Measurements from ENCODE around the gene PLEKHA8.
"Not testable (repeated sequence)": the region's sequence is repeated elsewhere in the genome, so short reads cannot be mapped to it uniquely, and the experiment has no call there.

PLEKHA8 gene

DNA sequence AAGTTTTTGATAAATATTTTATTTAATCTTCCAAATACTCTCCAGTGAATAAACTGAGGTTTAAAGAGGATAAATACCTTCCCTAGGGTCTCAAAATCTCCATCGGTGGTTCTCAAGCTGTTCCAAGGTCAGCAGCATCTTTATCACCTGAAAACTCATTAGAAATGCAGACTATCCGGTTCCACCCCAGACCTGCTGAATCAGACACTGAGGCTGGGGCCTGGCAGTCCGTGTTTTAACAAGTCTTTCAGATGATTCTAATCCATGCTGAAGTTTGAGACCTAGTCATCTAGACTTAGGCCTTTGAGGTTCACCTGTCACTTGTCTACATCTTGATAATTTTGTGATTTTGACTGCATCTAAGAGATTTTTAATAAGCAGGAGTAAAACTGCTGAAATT lies 37.5 kb downstream of the PLEKHA8 start:
- no peak for DNase-seq (ENCODE audit: low spot score)

DNA sequence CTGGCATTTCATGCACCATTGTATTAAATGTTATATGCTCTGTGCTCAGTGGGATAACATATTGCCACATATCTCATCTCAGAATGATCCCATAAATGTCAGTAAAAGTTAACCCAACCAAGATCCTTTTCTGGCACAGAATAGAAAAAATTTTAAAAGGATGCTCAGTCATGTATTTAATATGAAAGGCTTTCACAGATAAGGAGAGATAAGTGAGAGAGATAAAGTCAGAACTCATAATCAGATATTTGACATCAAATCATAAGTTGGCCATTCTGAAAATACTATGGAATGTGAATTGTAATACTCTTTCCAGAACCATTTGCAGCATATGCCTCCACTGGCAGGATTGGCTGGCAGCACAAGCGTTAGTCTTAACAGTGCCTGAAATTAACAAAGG lies 38.5 kb downstream of the PLEKHA8 start:
- DNase-seq (ENCODE audit: low spot score) = no peak

DNA sequence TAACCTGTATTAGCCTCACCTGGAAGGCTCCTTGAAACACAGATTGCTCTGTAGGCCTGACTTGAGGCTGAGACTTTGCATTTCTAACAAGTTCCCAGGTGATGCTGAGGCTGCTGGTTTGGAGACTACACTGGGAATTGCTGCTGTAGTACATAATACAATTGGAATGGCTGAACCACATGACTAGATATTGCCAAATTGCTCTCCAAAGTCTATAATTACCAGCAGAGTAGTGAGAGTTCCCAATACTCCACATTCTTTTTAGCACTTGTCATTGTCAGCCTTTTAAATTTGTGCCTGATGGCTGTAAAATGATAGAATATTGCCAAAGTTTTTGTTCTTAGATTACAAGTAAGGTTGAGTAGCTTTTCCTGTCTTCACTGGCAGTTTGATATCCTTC lies 39.9 kb downstream of the PLEKHA8 start:
- no peak for DNase-seq (ENCODE audit: low spot score)

DNA sequence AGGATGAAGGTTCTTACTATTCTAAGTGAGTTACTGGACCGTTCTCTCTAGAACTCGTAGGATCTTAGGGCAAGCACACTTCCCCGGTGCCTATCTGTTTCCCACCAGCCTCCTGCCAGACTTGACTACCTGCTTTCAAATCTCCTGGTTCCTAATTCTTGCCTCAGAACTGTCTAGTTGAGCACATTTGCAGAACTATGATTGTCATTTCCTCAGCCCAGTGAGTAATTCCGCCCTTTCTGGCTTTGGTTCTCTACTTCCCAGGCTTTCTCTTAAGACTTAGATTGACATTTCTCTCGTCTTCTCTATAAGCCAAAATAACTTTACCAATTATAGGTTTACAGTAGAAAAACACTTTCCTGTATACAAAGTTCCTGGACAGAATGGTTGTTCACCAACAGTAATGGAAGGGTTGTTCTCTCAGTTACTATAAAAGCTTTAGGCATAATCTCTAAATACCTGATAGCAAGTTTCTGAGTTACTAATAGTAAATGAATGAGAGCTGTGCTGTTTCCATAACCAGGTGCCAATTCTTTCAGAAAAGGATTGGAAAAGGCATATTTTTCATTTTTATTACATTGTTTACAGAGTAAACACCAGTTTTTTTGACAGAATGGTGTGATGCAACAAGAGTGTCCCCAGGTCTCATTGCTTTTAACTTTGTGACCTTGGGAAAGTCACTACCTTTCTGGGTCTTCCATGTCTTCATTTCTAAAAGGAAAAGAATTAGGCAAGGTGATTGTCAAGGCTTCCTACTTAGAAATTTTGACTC lies 41.1 kb downstream of the PLEKHA8 start:
- DNase-seq (ENCODE audit: low spot score) = no peak

DNA sequence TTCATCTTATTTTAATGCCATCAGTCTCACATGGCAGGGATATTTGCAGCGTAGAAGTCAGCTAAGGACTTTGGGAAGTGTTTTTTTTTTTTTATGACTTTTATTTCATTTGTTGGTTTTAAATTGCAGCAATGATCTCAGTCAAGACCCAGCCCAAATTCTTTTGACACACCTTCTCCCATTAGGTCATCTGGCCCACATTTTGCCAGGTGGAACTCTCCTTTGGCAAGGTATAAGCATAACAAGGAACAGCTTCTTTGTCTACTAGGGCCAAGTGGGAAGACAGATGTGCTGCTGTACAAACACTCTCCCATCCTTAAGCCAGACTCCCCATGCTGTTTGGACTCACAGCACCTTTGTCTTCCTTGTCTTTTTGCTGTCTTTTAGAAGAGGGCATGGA lies 41.8 kb downstream of the PLEKHA8 start:
- no peak for DNase-seq (ENCODE audit: low spot score)

DNA sequence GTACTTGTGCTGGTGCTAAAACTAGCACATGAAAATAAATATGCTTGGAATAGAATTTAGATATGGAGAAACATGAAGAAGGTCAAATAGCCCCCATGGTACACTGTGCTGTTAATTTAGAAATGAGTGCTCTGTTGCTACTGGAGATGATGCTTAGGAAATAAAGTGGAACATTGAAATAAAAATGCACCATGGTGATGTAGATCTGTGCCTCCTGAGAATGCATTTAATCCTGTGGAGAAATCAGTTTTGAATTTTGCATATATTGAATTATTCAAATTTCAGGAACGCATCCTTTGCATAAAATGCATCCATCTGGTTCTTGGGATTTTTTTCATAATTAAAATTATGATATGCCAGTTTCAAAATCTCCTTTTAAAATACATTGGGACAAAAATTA lies 44.5 kb downstream of the PLEKHA8 start:
- no peak for DNase-seq (ENCODE audit: low spot score)

DNA sequence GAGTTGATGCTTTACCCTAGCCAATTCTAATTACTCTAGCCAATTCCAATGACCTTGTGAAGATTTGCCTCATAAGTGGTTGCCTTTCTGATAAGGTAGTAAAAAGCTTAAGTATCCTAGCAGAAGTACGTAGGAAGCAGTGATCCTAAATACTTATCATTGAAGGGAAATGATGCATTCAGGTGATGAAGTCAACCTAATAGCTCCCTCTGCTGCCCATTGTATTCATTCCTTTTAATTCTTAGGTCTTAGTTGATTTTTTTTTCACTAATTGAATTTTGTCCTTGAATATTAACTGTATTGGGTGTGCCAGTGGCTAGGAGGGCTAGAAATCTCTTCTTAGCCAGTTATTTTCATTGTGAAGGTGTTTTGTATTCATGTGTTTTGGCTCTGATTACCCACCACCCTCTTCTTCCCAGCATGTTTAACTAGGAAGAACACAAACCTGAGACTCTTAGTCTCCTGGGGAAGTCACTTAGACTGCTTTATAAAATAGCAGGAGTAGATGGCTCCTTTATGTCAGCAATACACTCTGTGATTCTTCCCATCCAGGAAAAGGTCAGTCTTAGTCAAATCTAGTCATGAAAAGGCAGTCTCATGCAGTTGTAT lies 46.3 kb downstream of the PLEKHA8 start:
- peak; percentile 17 for DNase-seq (ENCODE audit: low spot score)

DNA sequence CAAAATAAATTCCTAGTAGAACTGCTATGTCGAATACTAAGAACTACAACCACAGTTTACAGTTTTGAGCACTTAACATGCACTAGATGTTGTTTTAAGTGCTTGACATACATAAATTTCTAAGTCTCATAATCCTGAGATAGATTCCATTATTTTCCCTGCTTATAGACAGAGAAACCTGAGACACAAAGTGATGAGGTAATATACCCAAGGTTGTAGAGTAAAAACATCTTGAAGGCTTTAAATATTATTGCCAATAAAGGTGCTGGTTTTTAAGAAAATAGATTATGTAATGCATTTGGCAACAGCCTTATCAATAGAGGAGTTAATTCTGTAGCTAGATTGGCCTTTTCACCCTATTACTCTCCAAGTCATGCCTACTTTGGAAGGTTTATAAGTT lies 48.2 kb downstream of the PLEKHA8 start:
- DNase-seq (ENCODE audit: low spot score) = no peak

DNA sequence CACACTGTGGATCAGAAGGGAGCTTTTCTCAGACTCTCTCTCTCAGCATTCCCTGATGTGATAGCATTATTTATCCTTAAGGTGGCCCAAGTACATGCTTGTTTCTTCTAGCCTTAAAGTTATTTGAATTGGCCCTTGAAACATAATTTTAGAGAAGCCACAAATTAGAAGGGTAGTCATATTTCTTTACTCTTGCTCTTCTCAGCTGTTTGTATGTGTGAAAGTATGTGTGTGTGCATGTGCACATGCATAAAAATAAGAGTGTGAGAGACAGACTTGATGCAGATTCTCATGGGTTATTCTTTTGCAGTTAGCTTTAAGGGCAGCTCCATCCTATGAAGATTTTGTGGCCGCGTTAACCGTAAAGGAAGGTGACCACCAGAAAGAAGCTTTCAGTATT lies 50.1 kb downstream of the PLEKHA8 start:
- DNase-seq (ENCODE audit: low spot score) = no peak

DNA sequence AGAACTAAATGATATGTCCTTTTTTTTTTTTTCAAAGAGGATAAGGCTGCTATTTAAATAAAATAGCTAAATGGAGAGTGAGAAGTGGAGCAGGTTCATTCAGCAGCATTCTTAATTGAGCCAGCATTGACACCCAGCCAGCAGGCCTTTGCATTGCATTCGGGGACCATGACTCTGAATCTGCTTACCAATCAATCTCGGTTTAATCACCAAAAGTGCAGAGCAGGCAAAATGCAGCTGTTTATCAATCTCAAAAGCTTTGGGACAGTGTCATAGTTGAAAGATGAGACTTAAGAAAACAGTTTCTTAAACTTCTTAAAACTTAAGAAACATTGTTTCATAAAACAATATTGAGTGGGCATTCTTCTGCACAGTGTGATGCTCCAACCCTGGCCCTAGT lies 51.7 kb downstream of the PLEKHA8 start:
- no peak for DNase-seq (ENCODE audit: low spot score)

DNA sequence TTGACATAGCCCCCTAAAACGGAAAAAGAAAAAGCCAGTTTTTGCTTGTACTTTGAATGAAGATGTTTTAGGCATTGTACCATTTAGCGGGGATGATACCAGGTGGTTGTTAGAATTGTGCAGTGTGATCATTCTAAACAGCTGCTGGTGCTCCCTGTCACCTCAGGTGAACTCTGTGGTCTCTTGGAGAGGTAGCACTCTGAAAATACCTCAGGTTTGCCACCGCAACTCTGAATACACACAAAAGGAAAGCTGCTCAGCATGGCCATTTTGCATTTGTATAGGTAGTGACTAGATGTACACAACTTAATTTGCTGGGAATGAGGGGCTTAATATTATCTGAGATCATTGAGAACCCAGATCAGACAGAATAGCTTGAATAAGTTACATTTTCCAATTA lies 52.6 kb downstream of the PLEKHA8 start:
- peak; percentile 31 for DNase-seq (ENCODE audit: low spot score)

DNA sequence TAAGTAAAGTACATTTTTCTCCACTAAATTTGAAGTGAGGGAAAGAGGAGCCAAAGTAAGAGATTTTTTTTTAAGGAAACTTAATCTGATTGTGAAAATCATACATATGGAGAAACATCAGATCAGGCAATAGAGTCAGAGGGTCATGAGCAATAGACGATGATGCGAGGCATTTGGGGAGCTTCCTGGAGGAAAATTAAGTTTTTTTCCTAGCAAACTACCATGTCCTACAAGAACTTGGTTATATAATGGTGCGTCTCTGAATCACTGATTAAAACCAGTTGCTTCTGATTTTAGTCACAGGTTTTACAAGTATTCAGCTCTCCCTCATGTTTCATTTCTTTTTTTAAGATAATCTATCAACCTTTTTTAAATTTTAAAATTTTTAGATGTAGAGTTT lies 54.5 kb downstream of the PLEKHA8 start:
- no peak for DNase-seq (ENCODE audit: low spot score)

DNA sequence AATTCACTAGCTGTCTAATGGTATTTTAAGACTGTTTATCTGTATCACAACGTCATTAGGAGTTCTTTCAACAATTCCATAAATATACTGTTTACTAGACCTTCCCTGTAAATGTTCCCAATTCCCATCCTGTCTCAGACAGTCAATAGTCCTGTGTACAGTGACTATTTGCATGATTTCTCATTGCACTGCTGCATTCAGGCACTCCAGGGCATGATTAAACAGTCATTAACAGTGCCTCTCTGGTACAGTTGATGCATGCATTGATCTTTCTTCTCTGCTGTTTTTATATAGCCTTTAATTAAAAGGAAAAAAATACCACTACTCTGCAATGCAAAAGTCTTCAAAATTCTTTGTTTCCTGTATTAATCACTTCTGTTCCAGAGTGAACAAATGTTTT lies 55.1 kb downstream of the PLEKHA8 start:
- no peak for DNase-seq (ENCODE audit: low spot score)

DNA sequence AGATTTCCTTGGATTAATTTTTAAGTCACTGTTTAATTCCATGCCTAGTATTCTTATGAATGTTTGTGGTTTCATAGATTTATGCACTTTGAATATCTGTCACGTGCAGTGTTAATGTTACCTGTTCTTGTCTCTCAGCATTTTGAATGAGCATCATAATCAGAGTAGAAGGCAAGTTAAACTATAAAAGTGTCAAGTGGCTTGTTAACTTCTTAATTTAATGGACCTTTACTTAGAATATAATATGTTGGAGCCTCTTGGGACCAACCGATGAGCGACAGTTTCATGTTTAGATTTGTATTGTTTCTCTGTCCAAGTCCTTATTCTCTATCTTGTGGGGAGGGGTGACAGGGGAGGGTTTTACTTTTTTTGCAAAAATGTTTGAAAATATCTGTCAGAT lies 56.0 kb downstream of the PLEKHA8 start:
- no peak for DNase-seq (ENCODE audit: low spot score)

DNA sequence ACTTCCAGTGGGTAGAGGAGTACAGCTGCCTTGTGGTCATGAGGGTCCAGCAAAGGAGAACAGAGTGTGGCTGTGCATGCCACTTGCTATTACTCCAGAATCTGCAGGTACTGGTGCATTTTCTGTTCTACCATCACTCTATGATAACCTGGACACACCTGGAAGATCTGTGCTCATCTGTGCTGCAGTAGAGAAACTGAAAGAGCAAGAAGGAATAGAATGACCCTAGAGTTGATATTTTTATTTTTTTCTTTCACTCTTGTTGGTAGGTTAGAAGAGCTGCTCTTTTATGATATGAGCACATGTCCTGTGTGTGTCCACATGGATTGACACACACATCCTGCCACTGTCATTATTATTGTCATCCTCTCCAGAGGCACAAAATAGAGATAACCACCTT lies 58.3 kb downstream of the PLEKHA8 start:
- DNase-seq (ENCODE audit: low spot score) = no peak

DNA sequence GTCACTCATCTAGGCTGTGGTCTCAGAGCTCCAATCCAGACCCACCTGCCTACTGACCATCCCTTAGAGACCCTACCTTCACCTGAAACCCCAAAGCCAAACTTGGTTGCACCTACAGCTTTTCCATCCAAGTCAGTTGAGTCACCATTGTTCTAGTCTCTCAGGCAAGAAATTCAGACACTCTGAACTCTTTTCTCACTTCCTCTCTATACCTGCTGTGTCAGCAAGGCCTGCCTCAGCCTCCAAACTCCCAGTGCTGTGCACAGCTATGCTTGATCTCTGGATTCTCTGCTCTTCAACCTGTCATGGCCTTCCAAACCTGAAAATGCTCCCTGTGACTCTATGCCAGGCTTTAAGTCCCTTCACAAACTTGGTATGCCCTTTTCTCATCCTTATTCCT lies 59.2 kb downstream of the PLEKHA8 start:
- no peak for DNase-seq (ENCODE audit: low spot score)

DNA sequence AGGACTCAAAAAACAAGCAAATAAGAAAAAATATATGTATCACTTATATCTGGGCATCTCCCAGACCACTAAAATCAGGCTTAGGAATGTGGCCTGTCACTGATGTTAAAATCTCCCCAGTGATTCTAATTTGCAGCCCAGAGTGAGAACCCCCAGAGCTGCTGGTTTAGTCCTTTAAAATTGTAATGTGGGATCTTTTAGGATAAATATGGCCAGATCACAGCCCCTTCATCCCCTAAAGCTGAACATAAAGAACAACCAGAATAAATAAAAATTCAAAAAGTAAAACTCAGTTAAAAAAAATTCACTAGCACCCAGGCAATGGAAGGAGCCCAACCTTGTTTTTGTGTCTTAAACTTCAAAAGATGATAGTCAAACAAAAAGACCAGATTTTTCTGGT lies 60.1 kb downstream of the PLEKHA8 start:
- DNase-seq (ENCODE audit: low spot score) = no peak

DNA sequence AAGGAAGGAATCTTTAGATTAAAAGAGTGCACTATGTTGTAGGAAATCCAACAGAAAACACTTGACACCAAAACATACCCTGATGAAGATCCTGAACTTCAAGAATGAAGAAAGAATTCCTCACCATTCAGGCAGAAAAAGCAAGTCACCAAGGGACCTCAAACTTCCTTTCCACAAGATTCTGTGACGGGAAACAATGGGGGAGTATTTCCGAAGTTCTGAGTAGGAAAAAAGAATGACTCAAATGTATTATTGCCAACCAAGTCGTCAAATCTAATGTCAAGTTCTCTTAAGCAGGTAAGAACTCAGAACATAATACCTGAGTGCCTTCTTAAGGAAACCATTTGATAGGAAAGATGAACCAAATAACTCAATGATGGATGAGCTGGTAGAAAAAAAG lies 61.9 kb downstream of the PLEKHA8 start:
- DNase-seq (ENCODE audit: low spot score) = no peak

DNA sequence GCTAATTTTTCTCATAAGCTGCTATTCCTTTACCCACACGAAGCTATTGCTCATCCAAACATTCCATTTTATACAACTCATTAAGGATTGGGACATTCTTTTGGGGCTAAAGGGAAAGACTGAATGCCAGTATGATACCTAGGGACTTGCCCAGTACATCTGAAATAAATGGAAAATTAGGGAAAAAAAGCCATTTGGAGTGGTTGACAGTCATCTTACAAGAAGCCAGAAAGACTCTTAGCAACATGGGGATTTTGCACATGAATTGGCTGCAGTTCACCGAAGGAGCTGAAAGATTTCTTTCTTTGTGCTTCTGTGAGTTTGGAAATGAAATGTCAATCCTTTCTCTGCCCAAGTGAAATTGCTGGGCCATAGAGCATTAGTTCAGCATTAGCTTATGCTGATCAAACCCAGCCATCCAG lies 63.3 kb downstream of the PLEKHA8 start:
- DNase-seq (ENCODE audit: low spot score) = no peak

DNA sequence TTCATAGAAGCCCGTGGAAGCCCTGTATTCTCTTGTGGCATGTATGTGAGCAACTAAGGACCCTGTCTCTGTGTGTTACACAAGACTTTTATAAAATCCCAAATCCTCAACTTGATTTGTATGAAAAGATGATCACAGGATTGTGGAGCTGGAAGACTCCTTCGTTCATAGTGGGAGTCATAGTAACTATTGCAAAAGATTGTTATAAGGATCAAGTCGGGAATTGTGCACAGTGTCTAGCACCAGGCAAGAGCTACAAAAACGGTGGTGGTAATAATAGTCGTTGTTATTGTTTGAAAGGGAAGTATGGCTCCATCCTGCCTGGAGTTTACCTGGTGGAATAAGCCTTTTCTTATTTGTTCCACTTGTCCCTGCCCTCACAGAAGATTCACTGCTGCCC lies 63.8 kb downstream of the PLEKHA8 start:
- DNase-seq (ENCODE audit: low spot score) = no peak

DNA sequence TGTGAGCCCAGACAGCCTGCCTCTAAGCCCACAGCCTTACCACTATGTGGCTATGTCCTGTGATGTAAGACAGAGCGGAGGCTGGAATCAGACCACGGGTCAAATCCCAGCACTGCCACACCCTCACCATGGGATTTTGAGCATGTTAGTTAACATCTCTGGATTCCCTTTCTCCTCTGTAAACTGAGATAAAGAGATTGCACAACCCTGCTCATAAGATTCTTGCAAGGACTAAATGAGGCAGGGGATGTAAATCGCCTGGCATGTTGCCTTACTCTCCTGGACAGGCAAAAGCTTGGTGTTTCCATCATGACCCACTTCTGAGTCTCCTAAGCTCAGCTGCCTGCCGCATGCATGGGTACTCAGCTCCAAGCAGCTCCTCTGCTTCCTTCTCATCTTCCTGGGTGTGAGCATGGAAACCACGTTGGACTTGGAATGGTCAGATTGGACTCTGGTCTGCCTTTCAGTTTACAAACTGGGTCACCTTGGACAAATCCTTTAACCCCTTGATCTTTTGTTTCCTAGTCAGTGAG lies 65.3 kb downstream of the PLEKHA8 start:
- DNase-seq (ENCODE audit: low spot score) = no peak

DNA sequence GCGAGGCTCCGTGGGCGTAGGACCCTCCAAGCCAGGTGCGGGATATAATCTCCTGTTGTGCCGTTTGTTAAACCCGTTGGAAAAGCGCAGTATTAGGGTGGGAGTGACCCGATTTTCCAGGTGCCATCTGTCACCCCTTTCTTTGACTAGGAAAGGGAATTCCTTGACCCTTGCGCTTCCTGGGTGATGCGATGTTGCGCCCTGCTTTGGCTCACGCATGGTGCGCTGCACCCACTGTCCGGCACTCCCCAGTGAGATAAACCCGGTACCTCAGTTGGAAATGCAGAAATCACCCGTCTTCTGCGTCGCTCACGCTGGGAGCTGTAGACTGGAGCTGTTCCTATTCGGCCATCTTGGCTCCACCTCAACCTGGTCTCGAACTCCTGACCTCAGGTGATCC lies 70.4 kb downstream of the PLEKHA8 start:
- DNase-seq (ENCODE audit: low spot score) = not testable (repeated sequence)

DNA sequence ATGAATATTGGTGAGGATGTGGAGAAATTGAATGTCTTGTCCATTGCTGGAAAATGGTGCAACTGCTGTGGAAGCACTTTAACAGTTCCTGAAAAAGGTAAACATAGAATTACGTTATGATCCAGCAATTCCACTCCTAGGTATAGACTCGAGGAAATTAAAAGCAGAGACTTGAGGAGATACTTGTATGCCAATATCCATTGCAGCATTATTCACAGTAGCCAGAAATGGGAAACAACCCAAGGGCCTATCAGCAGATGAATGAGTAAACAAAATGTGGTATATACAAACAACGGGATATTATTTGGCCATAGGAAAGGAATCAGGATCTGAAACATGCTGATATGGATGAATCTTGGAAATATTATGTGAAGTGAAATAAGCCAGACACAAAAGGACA lies 74.1 kb downstream of the PLEKHA8 start:
- DNase-seq (ENCODE audit: low spot score) = no peak

DNA sequence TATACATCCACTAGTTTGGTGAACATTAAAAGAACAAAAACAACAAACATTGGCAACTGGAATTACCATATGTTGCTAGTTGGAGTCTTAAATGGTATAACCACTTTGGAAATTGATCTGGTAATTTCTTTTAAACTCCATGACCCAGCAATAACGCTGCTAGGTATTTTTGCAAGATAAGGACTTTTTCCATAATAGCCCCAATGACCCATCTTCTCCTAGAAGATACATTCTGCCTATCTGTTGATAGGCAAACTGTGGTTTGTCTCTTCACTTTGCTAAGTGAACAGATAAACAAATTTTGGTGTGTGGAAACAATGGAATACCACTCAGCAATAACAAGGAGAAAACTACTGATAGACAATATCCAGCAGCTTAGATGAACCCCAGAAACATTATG lies 75.9 kb downstream of the PLEKHA8 start:
- no peak for DNase-seq (ENCODE audit: low spot score)
